GM23248 (cell line): Measurements from ENCODE around the gene HSP90AB1.

Source experiments
- EZH2 ChIP-seq: fragments of 200-600 bp; sonication (generic); IDR thresholded peaks from 2 replicates; pipeline ENCODE4 v1.6.1; 2018; ENCODE audit warnings: antibody characterized with exemption, mild to moderate bottlenecking; ENCODE audit not compliant: insufficient read depth, poor library complexity, severe bottlenecking
- EZH2phosphoT487 ChIP-seq: fragments of 200-600 bp; sonication (generic); IDR thresholded peaks from 2 replicates; pipeline ENCODE4 v1.6.1; 2018; ENCODE audit warnings: antibody characterized with exemption, moderate library complexity, mild to moderate bottlenecking, low read depth; ENCODE audit not compliant: insufficient read depth

GRCh38 chr6:44301106-44301505, 54.2 kb downstream of the HSP90AB1 start:
- TF ChIP-seq EZH2, result no peak
- no peak for TF ChIP-seq EZH2phosphoT487
